Nephron progenitor cell (in vitro differentiated cells): ENCODE data around the gene UBAP1L.

Source experiments
- DNase-seq: peaks from one replicate; pipeline ENCODE4 v3.0.0; 2021
- H3K27ac Mint-ChIP-seq: 2 replicates; pipeline ENCODE4 v1.8.0; 2021; ENCODE audit warnings: mild to moderate bottlenecking, moderate library complexity, mixed read lengths
- H3K27me3 Mint-ChIP-seq: 2 replicates; pipeline ENCODE4 v1.8.0; 2021; ENCODE audit warnings: mild to moderate bottlenecking, low read depth, mixed read lengths; ENCODE audit not compliant: poor library complexity
- H3K36me3 Mint-ChIP-seq: 2 replicates; pipeline ENCODE4 v1.8.0; 2021; ENCODE audit warnings: low read depth, mixed read lengths
- H3K4me1 Mint-ChIP-seq: 2 replicates; pipeline ENCODE4 v1.8.0; 2021; ENCODE audit warnings: mixed read lengths
- H3K4me3 Mint-ChIP-seq: 2 replicates; pipeline ENCODE4 v1.8.0; 2021; ENCODE audit warnings: mild to moderate bottlenecking, moderate library complexity, mixed read lengths
- H3K9me3 Mint-ChIP-seq: 2 replicates; pipeline ENCODE4 v1.8.0; 2021; ENCODE audit warnings: mild to moderate bottlenecking, moderate library complexity, mixed read lengths
- CTCF ChIP-seq: fragments of 200-600 bp; sonication (generic); IDR thresholded peaks from 2 replicates; pipeline ENCODE4 v1.5.0; 2021; ENCODE audit warnings: antibody characterized with exemption

The UBAP1L gene

DNA sequence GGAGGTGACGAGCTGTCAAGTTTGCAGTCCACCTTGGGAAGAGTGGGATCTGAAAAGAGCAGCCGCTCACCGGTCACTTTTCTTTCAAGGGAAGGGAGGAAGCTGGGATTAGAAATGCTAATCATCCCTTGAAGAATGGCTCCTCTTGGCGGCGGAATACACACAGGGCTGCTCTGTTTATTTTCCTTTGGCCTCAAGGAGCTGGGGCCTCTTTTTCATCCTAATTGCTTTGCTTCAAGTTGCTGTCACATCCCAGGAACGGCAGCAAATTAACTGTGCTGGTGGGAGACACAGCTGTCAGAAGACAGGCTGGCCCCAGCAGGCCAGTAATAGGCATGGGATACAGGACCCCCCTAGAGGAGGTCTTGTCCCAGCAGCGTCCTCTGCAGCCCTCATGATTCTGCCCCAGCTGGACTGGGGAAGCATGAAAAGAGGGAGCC lies 31.7 kb downstream of the UBAP1L start:
- H3K27me3 Mint-ChIP-seq: peaks cover 24% of the 10 kb centered on the region
- H3K36me3 Mint-ChIP-seq: no peaks in the 10 kb centered on the region
- peak overlapping the region; percentile 68 for H3K4me3 Mint-ChIP-seq
- H3K27ac Mint-ChIP-seq: peak overlapping the region; percentile 50
- TF ChIP-seq CTCF: peak; percentile 12
- no peaks in the 10 kb centered on the region for H3K9me3 Mint-ChIP-seq
- H3K4me1 Mint-ChIP-seq: peaks cover 88% of the 10 kb centered on the region
- peak; percentile 45 for DNase-seq

- peak; percentile 57 for DNase-seq
- no peak for TF ChIP-seq CTCF
- H3K4me1 Mint-ChIP-seq: peaks cover 88% of the 10 kb centered on the region
These were observed 32.6 kb downstream of the UBAP1L start for GRCh38 chr15:65082303-65082953.

GRCh38 chr15:65081758-65082157 lies 33.2 kb downstream of the UBAP1L start:
- H3K9me3 Mint-ChIP-seq: no peaks in the 10 kb centered on the region
- H3K27me3 Mint-ChIP-seq: peaks cover 25% of the 10 kb centered on the region
- H3K36me3 Mint-ChIP-seq: no peaks in the 10 kb centered on the region
- peaks cover 81% of the 10 kb centered on the region for H3K4me1 Mint-ChIP-seq
- no peak overlapping the region for H3K27ac Mint-ChIP-seq
- no peak for TF ChIP-seq CTCF
- H3K4me3 Mint-ChIP-seq: no peak overlapping the region
- no peak for DNase-seq

More at GRCh38 chr15:65082303-65082953, 32.6 kb downstream of the UBAP1L start:
- Mint-ChIP-seq H3K4me3 (peak overlapping the region; percentile 68), H3K27ac (peak overlapping the region; percentile 50), H3K27me3 (peaks cover 27% of the 10 kb centered on the region), H3K36me3 (no peaks in the 10 kb centered on the region), H3K9me3 (no peaks in the 10 kb centered on the region)

DNA sequence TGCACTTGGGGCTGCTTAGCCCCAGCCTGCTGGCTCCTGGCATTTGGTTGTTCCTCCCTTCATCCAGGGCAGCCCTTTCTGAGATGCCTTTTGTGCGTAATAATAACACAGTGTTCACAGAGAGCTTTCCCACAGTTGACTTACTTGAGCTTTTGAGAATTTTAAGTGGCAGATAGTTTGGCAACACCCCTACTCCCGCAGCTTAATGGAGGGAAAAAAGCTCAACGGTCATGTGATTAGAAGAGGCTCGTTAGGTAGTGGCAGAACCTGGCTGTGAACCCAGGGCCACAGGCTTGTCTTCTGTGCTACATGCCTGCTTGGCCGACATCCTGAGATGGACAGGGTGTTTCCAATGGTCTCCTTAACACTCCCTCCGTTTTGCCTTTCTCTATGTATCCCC lies 33.7 kb downstream of the UBAP1L start:
- no peak for TF ChIP-seq CTCF
- peaks cover 3% of the 10 kb centered on the region for H3K9me3 Mint-ChIP-seq
- H3K27ac Mint-ChIP-seq: no peak overlapping the region
- no peak overlapping the region for H3K4me3 Mint-ChIP-seq
- H3K36me3 Mint-ChIP-seq: no peaks in the 10 kb centered on the region
- DNase-seq: no peak
- peaks cover 81% of the 10 kb centered on the region for H3K4me1 Mint-ChIP-seq
- H3K27me3 Mint-ChIP-seq: peaks cover 25% of the 10 kb centered on the region

- Mint-ChIP-seq H3K4me3 (no peak overlapping the region), H3K27ac (no peak overlapping the region), H3K27me3 (peaks cover 21% of the 10 kb centered on the region), H3K9me3 (peaks cover 5% of the 10 kb centered on the region), H3K4me1 (peaks cover 70% of the 10 kb centered on the region), H3K36me3 (no peaks in the 10 kb centered on the region)
- no peak for TF ChIP-seq CTCF
- no peak for DNase-seq
These were observed 35.4 kb downstream of the UBAP1L start for GRCh38 chr15:65079580-65079979.

GRCh38 chr15:65077981-65078352 lies 37.0 kb downstream of the UBAP1L start:
- Mint-ChIP-seq H3K36me3 (no peaks in the 10 kb centered on the region), H3K27me3 (peaks cover 25% of the 10 kb centered on the region), H3K27ac (no peak overlapping the region), H3K4me1 (peaks cover 54% of the 10 kb centered on the region), H3K9me3 (peaks cover 15% of the 10 kb centered on the region), H3K4me3 (peak overlapping the region; percentile 50)
- TF ChIP-seq CTCF: peak; percentile 40
- DNase-seq: peak; percentile 64
